Fibroblast of peridontal ligament (primary cell): ENCODE results near the gene MIGA2.
"Not testable (repeated sequence)": the region's sequence is repeated elsewhere in the genome, so short reads cannot be mapped to it uniquely, and the experiment has no call there.

Source experiments
- DNase-seq: peaks from one replicate; pipeline ENCODE4 v3.0.0-alpha.2; 2010; ENCODE audit errors: extremely low read depth

MIGA2 gene

DNA sequence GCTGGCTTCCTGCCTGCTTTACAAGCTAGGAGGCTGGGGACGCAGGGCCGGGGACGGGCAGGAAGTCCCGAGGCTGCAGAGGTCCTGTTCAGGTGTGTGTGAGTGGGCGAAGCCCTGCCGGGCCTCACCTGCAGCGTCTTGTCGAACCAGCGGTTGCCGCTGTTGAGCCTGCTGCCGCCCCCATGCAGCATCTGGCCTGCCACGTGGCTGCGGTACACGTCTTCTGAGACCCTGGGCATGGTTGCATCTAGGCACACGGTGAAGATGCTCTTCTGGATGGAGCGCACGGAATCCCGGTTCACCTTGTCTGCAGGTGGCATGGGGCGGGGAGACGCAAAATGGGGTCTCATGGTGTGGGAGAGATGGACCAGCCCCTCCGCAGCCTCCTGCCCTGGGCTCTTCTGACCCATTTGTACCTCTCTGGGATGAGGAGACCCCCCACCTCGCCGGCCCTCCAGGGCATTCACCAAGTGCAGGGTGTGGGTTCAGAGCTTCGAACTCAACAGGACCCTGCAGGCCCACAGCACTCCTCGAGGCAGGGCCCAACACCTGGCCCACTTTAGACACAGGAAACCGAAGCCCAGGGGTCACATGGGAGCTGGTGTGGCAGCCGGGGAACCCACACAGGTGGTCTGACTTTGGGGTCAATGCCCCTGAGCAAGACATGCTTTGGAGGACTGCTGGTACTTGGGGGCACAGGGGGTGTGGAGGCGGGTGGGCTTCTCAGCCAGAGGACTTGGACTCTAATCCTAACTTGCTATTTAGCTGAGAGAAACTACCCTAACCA, 64.2 kb downstream of the MIGA2 start:
- no peak for DNase-seq

DNA sequence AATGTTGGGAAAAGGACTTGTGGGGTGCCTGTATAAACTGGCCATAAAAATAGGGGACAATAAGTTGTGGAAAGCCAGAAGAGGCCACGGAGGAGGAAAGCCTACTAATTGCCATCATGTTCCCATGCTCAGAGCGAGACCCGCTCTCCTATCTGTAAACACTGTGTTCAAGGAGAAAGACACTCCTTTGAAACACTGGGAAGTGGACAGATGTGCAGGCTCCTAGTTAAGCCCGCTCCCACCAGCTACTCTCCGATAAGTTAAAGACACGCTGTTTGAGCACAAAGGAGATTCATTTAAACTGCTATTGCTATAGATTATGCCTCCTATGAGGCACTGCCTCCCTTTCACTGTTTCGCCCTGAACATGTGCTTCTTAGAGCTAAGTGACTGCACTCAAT, 64.9 kb downstream of the MIGA2 start:
- no peak for DNase-seq

DNA sequence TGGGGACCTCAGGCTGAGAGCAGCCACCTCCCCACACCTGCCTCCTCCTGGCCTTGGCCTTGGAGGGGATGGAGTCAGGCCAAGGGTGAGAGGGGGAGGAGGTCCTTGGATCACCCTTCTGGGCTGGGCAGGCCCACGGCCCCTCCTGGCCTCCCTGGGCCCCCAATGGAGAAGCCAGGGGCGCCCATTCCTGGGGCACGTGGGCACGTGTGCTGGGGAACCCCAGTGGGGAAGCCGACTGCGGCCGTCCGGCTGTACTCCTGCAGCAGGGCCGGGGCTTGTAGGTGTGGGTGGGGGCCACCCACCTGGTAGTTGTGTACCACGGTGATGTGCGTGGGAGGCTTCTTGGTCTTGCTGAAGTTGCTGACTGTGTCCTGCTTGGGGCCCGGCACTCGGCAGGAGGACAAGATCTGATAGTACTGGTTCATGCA, 65.7 kb downstream of the MIGA2 start:
- DNase-seq: no peak

DNA sequence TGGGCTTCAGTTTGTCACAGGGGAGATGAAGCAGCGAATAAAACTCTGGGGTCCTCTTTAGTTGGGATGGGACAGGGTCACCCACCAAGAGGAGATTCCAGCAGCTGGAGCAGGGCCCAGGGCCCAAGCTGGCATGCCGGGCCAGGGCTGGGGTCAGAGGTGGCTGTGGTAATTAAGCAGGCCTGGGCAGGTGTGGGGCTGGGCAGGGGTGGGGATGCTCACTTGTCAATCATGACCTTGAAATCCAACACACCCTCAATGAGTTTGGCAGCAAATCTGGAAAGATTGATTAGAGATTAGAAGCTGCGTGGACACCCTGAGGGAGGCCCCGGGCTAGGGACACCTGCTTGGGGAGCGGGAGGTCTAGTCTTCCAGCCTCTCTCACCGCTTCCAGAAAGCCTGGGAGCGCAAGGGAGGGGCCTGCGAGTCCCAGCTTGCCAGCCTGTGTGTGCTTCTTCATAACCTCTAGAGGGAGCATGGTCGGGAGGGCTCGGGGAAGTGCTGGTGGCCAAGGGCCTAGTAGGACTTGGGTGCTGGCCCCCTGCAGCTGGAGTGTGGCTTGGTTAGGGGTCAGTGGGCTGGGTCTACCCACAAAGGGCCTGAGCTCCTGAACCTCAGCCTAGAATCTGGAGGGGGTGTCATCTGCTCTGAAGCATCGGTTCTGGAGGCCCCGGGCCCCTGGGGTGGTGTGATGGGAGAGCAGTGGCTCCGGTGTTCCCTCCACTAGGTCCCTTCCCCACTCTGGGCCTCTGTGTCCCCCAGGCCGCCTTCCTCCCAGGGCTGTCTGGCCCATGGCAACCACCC, 66.6 kb downstream of the MIGA2 start:
- DNase-seq: peak; percentile 35

DNA sequence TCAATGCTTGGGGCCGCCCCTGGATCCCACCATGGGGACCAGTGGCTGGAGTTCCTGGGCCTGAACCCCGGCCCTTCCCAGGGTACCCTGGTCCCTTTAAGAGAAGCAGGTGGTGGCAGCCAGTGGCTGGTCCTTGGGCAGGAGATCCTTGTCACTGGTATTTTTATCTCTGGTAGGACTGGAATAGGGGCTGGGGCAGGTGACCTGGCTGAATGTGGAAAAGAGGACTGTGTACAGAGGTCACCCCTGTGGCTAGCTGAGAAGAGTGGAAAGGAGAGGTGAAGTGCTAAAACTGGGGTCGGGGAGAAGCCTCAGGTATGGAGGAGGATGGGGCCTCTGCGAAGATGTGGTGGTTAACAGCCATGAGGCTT, 67.2 kb downstream of the MIGA2 start:
- no peak for DNase-seq

DNA sequence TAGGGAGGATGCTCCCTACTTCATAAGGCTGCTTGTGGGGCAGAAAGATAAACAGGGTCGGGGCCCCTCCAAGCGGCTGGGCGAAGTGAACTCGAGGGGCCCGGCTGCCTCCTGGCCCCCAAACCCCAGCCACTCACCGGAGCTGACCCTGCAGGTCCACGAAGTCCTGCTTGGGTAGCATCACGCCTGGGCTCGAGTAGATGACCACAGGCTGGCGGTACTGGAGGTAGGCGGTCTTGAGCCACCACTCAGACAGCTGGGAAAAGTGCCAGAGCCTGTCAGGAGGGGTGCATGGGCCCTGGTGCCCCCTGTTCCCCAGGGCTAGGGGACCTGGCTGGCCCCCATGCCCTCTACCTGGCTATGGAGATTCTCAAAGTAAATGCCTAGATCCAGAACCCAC, 67.6 kb downstream of the MIGA2 start:
- no peak for DNase-seq

DNA sequence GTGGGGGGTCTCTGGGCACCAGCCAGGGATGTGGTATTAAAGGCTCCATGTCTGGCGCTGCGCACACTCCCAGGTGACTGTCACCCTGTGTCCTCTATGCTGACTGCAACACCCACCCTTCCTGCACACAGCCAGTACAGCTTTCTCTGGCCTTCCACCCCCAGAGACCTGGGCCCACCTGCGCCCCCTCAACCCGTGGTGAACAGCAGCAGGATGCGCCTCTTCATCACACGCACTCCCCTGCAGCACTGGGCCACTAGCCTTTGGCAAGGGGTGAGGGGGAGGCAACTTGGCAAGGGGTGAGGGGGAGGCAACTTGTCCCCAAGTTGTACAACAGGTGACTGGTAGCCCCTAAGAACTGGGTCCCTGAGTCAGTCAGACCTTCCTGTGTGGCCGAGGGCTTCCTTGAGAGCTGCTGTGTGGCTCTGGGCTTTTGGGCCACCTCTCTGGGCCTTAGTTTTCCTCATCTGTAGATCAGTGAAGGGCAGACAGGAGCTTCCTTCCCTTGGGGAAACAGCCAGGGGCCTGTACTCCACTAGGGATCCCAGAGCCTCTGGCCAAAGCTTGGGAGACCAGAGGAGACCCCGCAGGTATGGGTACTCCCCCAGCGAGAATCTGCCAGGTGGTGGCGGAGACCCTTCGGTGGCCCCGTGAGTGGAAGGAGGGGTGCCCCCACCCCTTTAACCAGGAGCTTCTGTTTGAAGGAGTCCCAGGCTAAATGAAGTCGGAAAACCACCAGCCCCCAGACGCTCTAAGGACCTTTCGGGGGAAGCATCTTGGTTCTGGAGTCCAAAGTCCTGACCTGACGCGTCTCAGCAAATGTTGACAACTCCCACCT, 69.7 kb downstream of the MIGA2 start:
- no peak for DNase-seq

DNA sequence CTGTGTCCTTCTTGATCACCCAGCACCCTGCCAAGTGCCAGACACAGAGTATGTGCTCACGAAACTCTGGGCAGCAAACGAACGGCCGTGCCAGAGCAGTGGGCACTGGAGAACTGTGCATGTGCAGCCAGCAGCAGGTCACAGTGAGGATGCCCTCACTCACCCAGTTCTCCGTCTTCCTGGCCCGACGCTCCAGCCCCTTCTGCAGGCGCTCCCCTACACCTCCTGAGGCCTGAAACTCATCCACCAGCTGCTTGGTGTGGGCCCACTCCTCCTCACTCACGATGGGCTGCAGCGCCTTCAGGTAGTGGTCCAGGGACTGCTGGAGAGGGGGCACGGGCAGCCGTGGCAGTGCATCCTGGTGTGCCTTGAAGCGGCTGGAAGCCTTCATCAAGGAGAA, 71.2 kb downstream of the MIGA2 start:
- no peak for DNase-seq

DNA sequence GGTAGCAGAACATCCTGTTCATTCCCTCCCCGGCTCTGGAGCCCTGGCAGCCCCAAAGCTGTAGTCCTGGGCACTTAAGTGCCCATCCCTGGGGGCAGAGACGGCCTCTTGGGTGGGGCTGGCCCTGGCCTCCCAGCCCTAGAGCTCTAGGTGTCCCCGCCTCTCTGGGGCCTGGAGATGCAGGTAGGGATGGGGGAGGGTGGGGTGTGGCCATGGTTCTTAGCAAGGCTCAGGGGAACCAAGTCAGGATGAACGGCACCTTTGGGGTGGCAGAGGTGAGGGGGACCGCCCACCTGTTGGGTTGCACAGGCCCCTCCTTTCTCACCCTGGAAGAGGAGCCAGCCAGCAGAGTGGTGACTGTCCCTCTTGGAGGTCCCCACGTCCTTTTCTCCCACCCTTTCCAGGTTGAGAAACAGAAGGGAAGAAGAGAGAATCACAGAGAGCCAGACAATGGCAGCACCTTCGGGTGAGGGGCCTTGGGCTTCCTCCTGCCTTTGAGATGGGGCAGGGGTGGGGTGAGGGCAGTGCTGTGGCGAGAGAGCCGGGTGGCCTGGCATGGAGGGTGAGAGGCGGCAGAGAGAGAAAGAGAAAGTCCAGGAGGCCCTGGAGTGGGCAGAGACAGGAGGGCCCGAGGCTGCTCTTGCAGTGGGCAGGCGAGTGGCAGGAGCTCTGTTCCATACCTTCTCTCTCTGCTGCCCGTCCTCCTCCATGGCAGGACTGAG, 71.8 kb downstream of the MIGA2 start:
- no peak for DNase-seq

DNA sequence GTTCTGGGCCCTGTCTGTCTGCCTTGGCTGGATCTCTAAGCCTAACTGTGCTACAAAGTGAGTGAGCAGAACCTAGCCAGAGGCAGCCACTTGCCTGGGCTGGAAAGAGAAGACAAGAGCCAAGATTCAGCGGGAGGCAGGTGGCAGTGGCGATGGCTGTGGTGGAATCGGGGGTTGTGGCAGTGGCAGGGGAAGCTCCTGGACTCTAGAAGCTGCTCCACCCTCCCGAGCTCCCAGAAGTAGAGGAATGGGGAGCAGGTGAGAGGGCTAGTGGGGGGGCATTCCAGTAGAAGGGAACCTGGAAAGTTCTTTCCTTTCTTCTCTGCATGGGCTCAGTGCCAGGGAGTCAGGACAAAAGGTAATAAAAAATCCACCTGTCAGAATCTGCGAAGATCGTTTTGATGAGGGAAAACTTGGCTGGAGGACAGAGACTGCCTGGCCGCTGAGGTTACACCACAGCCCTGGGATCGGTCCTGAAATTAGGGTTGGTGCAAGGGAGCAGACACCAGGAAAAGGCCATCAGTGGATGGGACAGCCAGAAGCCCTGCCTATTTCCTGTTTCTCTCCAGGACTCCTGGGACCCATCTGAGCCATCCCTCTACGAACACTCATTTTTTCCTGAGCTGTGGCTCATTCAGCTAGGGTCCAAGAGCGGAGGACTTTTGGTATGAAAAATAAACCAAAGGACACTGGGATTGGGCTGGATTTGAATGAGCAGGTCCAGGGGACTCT, 72.5 kb downstream of the MIGA2 start:
- DNase-seq: no peak

DNA sequence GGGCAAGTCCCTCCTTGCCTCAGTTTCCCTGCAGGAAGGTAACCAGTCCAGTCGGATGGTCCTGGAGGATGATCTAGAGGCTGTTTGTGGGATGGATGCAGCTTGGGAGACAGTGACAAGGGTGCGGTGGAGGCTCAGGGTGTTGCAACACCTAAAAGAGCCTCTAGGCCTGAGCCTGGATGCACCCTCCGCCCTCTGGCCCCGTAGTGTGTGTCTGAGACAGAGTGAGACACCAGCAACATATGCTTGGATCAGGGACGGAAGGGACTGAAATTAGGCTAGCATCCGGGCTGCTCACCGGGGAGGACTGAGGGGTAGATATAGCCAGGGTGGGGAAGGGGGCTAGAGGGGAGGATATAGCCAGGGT, 73.1 kb downstream of the MIGA2 start:
- peak; percentile 13 for DNase-seq

DNA sequence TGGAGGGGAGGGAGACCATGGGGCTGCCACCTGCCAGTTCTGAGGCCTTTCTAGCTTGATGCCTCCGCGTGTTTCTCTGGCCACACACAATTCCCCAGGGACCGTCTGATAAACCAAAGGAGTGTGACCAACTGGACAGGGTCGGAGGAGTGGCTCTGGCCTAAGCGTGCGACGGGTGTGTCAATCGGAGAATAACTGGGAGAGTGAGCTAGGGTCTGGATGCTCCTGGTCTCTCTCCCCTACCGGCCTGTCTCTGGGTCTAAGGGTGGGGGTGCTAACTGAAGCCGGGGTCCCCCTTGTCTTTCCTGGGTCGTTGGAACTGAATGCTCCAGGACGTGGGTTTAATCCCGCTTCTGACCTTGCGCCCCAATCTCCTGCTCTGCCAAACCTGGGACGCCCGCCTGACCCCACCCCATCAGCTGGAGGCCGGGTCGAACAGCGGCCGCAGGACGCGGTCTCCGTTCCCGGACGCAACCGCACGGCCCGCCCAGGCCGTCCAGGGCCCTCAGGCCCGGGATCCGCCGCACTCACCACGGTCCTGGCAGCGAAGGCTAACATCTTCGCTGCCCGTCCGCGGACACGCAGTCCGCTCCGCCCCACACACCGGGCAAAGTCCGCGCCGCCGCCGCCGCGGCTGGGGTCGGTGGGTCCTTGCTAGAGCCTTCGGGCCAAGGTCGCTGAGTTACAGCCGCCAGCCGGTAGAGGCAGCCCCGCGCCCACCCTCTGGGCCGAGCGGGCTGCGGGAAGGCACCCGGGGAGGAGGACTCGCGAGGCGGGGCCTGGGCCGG, 73.7 kb downstream of the MIGA2 start:
- DNase-seq: peak; percentile 16

DNA sequence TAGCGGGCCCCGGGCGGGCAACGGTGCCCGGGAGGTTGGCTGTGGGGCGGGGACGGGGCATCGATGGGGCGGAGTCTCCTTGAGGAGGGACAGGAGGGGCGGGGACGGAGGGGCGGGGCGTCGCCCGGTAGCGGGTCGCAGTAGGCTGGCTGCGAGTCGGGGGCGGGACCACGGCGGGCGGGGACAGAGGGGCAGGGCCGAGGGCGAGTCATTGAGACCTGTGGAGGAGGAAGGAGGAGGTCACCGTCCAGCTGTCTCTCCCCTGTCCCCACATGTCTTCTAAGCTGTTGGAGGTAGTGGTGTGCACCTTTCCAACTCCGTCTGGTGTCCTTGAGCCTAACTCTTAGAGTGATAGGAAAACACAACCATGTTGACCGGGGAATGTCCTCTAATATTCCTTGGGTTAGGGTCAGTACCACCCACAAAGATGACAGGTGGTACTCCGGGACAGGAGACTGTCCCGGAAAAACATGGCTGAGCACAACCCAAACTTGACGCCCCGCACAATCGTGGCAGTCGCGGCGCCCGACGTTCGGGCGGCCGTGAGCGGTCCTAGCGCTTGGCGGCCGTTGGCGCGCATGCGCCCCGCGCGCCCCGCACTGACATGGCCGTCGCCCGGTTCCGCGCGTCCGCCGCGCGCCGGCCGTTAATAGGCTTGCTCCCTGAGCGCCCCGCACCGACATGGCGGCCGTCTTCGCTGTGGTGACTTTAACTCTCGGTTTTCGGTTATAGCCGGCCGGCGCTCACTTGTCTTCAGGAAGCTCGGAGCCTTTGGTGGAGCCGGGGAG, 74.5 kb downstream of the MIGA2 start, which contains the start of the genes CRAT and PTPA:
Gene CRAT, minus strand, starts transcription at position 54 of the 788 bp plus-strand sequence. CDS start 284 bp downstream, outside the sequence.
Gene PTPA, plus strand, starts transcription at position 676 of the 788 bp plus-strand sequence. CDS start 186 bp downstream, outside the sequence.
- peak; percentile 89 for DNase-seq

DNA sequence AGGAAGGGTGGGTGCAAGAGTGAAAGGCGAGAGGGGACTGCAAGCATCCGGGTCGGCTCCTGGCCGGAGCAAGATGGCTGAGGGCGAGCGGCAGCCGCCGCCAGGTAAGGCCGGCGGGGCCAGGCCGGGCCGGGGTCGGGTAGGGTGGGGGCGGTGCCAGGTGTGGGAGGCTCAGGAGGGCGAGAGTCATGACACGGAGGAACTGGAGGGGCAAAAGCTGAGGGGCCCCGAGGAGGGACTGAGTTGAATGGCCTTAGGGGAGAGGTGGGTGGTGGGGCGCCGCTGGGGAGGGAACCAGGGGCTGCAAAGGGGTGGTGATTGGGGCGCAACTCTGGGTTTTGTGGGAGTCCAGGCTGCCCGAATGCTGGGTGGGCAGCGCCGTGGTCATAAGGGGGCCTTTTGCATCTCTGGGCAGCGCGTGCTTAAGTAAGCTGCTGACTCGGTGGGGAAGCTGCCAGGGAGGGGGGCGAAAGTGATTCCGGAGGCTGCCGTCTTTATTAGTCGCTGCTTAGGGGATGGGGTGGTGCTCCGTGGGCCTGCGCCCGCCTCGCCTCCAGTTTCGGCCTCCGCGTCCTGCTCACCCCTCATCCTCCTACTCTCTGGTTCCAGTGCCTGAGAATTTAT, 75.2 kb downstream of the MIGA2 start:
- DNase-seq: peak; percentile 49

DNA sequence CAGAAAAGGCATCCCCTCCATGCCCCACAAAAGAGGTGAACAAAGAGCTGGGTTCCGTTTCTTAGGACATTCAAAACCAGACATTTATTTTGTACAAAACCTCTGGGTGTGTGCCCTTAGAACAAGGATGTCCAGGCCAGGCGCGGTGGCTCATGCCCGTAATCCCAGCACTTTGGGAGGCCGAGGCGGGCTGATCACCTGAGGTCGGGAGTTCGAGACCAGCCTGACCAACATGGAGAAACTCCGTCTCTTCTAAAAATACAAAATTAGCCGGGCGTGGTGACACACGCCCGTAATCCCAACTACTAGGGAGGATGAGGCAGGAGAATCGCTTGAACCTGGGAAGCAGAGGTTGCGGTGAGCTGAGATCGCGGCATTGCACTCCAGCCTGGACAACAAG, 76.1 kb downstream of the MIGA2 start:
- DNase-seq: not testable (repeated sequence)

DNA sequence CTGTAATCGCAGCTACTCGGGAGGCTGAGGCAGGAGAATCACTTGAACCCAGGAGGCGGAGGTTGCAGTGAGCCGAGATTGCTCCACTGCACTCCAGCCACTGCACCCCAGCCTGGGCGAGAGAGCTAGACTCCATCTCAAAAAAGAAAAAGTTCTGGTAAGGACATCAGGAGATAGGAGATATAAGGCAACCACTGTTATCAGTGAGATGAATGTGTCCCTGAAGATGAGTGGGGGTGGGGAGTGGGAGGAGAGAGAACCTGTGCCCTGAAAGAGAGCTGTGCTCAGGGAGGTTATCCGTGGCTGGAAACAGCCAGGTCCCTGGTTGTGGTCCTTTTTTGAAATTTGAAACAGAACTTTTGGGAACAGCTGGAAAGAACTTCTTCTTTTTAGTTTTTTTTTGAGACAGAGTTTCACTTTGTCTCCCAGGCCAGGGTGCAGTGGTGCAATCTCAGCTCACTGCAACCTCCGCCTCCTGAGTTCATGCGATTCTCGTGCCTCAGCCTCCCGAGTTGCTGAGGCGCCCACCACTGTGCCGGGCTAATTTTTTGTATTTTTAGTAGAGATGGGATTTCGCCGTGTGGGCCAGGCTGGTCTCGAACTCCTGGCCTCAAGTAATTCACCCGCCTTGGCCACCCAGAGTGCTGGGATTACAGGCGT, 77.3 kb downstream of the MIGA2 start:
- no peak for DNase-seq

DNA sequence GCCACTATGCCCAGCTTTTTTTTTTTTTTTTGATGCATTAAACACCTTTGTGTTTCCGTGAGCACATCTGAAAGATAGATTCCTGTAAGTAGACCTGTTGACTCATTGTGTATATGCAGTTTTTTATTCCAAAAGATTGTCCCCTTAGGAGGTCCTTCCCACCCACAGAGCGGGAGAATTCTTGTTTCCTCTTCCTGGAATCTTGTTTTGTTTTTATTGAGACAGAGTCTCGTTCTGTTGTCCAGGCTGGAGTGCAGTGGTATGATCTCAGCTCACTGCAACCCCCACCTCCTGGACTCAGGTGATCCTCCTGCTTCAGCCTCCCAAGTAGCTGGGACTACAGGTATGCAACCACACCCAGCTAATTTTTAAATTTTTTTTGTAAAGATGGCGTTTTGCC, 82.4 kb downstream of the MIGA2 start:
- DNase-seq: no peak

DNA sequence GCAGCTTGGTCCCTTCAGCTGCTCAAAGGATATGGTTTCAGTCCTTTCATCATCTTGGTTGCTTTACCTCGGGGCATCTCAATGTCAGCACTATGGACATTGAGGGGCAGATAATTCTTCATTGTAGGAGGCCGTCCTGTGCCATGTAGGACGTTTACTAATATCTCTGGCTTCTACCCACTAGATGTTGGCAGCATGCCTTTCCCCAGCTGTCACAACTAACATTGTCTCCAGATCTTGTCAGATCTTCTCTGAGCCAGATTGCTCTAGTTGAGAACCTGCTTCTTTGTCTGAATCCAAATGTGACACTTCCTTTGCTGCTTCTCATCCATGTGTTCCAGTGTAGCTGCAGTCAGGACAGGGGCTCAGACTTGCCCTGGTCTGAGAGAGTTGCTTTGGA, 85.1 kb downstream of the MIGA2 start:
- DNase-seq: peak; percentile 52
